Right lobe of liver (tissue), 4 donors: Measurements from ENCODE around the gene OR8B3.

Experiments used
- CTCF ChIP-seq, 4 donors: fragments of 200-600 bp in 3 of 4; fragments of 450-650 bp in 1 of 4; IDR thresholded peaks; one replicate each; pipeline versions ENCODE4 v1.5.1 to v1.8.0; 2016 to 2022; ENCODE audit warnings: antibody characterized with exemption in 4 of 4, mild to moderate bottlenecking in 2 of 4
- POLR2A ChIP-seq: fragments of 450-650 bp; IDR thresholded peaks from one replicate; pipeline ENCODE4 v1.6.1; 2017; ENCODE audit warnings: antibody characterized with exemption, mild to moderate bottlenecking
- donor health status: DM: no; HTN: no; CAD: no.
- donor health status: DM: no; HTN: no; CAD: no.
- donor health status: DM: no; HTN: yes; CAD: no.

GRCh38 chr11:124415356-124415923, 16.6 kb upstream of the OR8B3 start:
- no peak for TF ChIP-seq POLR2A
- peak; percentile 39 to 69 (median 60) for TF ChIP-seq CTCF (IDR thresholded peaks at IDR 0.05)
